ENCODE measurements around the gene GPR107.
"Not testable (repeated sequence)": the region's sequence is repeated elsewhere in the genome, so short reads cannot be mapped to it uniquely, and the experiment has no call there.

Gene GPR107

DNA sequence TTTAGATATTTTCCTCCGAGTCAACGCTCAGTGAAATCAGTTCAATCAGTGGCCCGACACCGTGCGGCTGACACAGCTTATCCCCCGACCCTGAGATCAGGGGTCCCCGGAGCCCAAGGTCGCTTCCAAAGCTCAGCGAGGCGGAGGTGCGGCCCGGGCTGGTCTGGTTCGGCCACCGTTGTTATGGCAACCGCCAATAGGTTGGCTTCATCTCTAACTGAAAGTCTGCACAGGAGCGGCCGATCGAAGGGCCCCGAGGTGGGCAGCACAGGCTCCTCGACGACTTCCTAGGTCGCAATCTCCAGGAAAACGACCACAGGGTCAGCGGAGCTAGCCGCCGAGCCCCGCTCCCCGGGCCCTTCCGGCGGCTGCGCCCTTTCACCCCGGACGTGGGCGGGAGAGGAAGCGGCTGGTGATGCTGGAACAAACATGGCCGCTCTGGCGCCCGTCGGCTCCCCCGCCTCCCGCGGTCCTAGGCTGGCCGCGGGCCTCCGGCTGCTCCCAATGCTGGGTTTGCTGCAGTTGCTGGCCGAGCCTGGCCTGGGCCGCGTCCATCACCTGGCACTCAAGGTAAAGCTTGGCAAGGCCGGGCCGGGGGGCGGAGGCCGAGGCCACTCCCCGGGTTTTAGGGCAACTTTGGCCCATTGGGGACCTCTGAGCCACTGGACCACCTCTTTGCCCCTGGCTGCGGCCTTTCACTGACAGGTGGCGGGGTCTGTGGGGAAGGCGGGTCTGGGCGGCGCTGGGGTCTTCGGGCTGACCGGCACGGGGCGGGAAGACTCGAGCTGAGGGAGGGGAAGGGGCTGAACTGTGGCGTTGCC is at the start of gene GPR107:
Gene GPR107, plus strand, starts transcription at position 403 of the 821 bp plus-strand sequence. Its CDS starts 27 bp downstream, at position 430.
- DNase-seq = peak; percentile 89

DNA sequence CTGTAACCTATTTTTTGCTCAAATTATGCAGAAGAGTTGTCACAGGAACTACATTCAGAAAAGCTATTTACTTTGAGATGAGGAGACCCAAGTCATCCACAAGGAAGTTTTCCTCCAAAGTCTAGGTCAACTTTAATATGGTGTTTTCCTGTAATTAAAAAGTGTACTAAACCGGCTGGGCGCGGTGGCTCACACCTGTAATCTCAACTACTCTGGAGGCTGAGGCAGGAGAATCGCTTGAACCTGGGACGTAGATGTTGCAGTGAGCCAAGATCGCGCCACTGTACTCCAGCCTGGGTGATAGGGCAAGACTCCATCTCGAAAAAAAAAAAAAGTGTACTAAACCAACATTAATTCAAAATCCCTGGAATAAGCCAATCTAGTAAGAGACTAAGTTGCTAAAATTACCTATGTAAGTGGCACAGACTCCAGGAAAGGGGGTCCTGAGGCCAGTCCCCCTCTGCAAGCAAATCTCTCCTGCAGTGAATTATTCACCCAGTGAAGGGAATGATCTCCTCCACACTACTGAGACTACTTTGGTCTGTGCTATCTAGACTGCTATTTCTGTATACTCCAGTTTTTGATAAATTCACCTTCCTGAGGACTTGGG is 49.7 kb upstream of the GPR107 start:
- DNase-seq = no peak

DNA sequence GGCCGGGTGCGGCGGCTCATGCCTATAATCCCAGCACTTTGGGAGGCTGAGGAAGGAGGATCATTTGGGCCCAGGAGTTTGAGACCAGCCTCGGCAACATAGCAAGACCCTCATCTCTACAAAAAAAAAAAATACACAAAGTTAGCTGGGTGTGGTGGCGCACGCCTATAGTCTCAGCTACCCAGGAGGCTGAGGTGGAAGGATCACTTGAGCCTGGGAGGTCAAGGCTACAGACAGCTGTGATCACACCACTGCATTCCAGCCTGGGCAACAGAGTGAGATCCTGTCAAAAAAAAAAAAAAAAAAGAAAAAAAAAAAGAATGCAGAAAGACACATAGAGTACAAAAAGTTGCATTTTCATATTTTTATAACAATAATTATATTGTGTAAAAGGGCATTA is 46.8 kb upstream of the GPR107 start:
- not testable (repeated sequence) for DNase-seq

DNA sequence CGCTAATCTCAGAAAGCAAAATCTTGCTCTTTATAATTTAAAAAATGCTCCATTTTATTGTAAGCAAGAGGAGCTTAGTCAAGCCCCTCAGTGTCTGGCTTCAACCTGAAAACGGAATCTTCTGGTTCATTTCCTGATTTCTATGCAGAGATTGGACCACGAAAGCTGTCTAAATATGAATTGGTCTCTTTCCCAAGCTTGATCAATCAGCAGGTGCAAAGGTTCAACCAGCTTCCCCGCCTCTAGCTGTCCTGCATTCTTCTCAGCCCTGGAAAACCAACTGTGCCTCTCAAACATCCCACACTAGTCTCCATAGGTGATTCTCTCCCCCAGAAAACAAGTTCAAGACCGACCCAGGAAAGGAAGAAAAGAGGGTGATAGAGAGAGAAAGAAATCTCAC is 45.2 kb upstream of the GPR107 start:
- DNase-seq = no peak

DNA sequence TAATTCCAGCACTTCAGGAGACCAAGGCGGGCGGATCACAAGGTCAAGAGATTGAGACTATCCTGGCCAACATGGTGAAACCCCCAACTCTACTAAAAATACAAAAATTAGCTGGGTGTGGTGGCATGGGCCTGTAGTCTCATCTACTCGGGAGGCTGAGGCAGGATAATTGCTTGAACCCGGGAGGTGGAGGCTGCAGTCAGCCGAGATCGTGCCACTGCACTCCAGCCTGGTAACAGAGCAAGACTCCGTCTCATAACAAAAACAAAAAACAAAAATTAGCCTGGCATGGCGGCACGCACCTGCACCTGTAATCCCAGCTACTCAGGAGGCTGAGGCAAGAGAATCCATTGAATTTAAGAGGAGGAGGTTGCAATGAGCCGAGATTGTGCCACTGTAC is 44.2 kb upstream of the GPR107 start:
- DNase-seq = not testable (repeated sequence)

DNA sequence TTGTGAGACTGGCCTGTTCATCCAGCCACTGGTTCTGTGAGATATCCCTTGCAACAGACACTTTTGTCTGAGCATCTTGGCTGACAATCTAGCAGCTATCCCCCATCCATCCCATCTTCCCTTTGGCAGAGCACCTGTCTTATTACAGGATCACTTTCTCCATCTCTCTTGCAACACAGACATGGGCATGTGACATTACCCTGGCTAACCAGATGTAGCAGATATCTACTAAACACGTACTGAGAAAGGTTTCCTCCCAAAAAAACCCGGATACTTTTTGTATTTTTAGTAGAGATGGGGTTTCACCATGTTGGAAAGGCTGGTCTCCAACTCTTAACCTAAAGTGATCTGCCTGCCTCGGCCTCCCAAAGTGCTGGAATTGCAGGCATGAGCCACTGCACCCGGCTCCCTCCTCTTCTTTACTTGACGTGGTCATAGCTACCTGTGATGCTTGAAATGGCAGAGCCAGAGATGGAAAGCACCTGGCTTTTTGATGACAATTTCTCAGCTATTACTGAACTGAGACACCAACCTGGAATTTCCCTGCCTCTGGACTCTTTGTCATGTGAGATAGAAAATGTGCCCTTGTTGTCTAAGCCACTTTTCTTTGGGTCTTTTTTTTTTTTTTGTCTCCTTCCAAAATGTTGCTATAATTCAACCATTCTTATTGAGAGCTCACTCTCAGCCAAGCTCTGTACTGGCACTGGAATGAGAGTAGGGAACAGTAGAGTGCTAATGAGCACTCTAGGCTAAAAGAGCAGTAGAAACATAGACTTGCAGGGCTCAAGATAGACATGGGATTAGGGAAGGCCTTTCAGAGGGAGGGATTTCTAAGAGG is 43.3 kb upstream of the GPR107 start:
- DNase-seq = no peak

DNA sequence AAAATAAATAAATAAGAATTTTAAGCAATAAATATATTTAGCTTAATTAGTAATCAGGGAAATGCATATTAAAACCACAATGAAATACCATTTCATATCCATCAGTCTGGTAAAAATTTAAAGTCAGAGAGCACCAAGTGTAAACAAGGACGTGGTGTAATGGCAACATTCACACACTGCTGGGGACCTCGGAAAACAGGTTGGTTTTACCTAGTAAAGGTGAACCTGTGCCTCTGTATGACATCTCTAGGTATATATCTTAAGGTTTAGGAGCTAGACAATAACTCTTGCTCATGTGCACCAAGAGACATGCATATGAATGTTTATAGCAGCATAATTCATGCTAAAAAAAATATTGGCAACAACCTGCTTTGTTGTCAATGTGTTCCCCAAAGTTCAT is 40.4 kb upstream of the GPR107 start:
- no peak for DNase-seq

DNA sequence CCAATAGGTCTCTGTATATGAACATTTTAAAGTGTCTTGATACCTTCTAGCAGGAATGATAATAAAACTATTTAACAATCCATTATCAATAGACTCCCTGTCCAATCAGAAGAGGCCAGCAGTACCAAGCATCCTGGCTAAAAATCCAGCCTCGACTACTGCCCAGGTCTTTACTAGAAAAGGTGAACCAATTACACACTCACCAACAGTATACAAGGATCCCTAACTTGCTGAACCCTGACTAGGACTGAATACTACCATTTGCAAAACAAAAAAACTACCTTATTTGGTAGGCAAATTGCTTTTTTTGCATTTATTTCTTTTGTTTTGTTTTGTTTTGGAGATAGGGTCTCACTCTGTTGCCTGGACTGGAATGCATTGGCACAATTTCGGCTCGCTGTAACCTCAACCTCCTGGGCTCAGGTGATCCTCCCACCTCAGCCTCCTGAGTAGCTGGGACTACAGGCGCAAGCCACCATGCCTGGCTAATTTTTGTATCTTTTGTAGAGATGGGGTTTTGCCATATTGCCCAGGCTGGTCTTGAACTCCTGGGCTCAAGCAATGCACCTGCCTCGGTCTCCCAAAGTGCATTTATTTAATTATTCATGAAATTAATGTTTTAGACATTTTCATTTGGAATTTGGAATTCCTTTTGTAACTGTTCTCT is 38.2 kb upstream of the GPR107 start:
- no peak for DNase-seq

DNA sequence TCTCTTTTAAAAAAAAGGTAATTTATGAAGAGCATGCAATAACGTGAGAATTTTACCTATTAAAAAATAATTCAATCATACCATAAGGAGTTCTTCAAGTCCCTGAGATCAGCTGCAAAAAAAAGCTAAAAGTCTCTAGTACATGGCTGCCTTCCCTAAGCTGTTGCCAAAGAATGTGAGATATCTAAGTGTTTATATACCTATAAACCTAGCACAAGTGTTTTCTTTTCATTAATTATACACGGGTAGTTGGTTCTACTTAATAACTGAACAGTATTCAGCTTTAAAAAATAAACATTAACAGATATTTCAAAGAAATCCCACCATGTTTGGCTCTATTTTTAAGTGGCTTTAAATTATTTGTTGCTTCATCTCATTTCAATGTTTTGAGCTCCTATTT is 36.6 kb upstream of the GPR107 start:
- no peak for DNase-seq

DNA sequence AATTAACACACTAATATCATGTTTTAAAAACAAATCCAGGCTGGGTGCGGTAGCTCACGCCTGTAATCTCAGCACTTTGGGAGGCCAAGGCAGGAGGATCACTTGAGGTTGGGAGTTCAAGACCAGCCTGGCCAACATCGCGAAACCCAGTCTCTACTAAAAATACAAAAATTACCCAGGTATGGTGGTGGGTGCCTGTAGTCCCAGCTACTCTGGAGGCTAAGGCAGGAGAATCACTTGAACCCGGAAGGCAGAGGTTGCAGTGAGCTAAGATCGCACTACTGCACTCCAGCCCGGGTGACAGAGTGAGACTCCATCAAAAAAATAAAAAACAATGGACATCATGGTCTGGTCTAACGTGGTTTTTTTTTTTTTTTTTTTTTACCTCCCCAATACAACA is 36.2 kb upstream of the GPR107 start:
- not testable (repeated sequence) for DNase-seq

DNA sequence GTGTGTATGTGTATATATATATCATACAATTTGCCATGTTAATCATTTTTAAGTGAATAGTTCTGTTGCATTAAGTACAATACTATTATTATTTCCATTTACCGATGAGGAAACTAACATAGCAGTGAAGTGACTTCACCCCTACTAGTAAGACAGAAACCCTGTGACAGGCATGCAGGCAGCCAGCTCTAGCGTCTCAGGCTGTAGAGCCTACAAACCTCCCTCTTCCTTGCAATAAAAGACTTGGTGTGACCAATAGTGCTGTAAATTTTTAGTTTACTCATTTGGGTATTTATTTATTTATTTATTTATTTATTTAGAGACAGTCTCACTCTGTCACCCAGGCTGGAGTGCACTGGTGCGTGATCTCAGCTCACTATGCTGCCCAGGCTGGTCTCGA is 35.4 kb upstream of the GPR107 start:
- no peak for DNase-seq

DNA sequence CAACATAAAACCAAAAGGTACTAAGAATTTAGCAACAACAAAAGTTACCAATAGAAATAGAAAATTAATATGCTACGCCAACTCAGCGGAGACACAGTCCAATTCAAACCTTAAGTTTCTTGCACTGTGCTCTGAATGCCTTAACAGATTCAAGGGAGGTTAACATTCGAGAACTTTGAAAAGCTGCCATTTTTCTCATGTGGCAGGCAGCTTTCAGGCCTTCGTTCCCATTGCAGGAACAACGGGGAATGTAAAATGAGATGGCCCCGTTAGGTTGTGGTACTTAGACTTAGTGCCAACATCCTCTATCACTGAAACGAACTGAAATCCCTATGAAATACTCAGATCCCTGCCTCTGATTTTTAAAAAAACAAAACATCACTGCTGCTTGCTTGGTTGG is 33.1 kb upstream of the GPR107 start:
- no peak for DNase-seq

DNA sequence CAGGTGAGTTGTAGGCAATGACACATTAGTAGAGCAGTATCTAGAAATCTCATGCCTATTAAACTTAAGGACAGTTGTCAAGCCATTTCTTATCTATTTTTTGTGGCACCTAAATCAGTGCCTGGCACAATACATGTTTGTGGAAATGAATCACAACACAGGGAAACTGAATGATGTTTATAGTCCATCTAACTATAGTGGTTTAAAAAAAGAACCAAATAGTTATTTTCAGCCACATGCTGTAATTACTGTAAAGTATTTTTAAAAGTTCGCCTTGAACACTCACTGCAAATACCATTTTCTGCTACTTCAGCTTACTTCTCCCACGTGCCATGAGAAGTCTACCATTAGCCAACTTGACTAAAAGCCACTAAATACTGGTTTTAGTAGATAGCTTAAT is 32.6 kb upstream of the GPR107 start:
- no peak for DNase-seq

DNA sequence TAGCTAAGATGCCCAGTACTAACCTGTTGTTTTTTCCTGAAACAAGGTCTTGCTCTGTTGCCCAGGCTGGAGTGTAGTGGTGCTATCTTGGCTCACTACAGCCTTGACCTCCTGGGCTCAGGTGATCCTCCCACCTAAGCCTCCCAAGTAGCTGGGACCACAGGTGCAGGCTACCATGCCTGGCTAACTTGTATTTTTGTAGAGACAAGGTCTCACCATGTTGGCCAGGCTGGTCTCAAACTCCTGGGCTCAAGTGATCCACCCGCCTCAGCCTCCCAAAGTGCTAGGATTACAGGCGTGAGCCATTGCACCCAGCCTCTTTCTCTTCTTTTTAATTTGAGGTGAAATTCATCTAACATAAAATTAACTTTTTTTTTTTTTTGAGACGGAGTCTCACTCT is 31.9 kb upstream of the GPR107 start:
- DNase-seq = not testable (repeated sequence)

DNA sequence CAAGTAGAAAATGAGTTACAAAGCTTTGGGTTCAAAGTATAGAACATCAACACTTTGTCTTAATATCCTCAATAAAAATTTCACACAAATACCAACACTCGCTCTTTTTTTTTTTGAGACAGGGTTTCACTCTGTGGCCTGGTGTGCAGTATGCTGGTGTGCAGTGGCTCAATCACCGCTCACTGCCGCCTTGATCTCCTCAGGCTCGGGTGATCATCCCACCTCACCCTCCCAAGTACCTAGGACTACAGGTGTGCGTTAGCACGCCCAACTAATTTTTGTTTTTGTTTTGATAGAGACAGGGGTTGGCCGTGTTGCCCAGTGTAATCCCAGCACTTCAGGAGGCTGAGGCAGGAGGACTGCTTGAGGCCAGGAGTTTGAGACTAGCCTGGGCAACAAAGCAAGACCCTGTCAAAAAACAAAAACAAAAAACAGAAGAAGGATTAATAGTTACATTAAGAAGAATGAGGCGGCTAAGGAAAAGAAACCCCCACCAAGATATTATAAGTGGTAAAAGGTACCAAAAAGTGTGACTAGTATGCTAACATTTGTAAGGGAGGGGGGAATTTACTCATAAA is 31.1 kb upstream of the GPR107 start:
- no peak for DNase-seq

DNA sequence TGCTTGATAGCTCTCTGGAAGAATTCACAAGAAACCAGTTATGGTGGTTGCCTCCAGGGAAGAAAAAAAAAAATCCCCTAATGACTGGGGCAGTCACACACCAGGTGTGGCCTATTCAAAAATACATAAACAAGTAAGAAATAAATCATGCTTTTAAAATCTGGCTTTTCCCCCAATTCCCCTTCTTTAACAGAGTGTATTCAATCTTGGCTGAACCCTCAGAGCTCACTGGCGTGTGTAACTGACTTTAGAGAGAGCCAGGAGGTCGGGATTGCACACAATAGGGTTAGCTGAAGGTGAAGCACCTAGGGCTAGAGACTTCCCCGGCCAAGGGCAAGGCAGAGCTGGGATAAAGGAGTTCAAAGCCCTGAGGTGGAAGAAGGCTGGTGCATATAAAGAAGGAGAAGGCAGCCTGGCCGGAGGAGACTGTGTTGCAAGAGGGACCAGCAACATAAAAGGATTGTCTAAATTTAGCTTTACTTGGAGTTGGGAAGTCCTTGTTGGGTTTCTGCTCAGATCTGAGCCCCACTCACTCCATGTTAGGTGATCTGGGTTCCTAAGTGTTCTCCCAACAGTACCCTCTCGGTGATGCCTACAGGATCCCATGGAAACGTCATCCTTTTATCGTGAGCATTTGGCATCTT is 30.4 kb upstream of the GPR107 start:
- no peak for DNase-seq

DNA sequence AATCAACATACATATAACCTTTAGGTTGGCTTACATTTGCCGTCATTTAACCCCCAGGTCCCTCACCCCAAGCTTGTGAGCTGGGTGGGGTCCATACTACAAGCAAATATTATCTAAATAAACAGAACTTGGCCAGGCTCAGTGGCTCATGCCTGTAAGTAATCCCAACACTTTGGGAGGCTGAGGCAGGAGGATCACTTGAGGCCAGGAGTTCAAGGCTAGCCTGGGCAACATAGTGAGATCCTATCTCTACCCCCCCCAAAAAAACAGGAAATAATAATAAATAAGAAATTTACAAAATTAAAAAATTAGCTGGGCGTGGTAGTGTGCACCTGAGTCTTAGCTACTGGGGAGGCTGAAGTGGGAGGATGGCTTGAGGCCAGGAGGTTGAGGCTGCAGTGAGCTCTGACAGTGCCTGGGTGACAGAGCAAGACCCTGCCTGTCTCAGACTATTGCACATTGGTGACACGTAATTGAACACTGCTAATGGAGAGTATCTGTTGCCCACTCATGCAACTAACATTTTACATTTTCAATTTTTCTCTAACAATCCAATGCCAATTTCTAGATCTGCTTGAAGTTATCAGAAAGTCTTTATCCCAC is 29.6 kb upstream of the GPR107 start:
- no peak for DNase-seq

DNA sequence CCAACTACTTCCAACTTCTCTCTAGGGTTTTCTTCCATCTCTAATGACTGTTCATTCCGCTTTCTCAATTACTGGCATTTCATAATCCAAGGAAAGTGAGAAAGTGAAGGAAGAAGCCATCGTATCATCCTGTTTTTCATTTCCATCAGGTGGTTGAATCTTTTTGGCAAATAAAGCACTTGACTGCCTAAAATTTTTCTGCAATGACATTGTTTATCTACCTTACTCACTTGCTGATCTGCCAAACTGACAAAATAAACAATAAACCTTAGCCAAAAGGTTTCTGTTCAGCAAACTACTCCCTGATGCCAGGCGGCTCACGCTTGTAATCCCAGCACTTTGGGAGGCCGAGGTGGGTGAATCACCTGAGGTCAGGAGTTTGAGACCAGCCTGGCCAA is 29.1 kb upstream of the GPR107 start:
- DNase-seq = no peak

DNA sequence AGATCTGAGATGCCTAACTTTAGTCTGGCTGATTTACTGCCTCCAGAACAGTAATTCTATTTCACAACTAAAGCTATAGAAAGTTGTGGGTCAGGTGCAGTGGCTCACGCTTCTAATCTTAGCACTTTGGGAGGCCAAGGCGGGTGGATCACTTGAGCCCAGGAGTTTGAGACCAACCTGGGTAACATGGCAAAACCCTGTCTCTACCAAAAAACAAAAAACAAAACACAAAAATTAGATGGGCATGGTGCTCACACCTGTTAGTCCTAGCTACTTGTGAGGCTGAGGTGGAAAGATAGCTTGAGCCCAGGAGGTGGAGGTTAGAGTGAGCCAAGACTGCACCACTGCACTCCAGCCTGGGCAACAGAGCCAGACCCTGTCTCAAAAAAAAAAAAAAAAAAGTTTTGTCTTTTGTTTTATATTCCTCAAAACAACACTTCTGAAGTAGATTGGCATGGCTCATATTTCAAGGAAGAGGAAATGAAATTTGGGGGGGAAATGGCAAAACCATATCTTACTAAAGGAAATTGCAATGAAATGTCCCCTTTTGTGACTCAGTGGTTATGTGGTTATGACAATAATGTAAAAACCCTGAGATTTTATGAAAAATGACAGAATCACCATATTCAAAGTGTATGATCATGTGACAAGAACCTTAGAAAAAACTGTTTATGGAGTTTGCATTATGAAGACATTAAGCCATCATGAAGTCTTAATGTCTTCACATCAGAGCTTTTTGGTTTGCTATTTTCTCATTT is 26.9 kb upstream of the GPR107 start:
- no peak for DNase-seq

DNA sequence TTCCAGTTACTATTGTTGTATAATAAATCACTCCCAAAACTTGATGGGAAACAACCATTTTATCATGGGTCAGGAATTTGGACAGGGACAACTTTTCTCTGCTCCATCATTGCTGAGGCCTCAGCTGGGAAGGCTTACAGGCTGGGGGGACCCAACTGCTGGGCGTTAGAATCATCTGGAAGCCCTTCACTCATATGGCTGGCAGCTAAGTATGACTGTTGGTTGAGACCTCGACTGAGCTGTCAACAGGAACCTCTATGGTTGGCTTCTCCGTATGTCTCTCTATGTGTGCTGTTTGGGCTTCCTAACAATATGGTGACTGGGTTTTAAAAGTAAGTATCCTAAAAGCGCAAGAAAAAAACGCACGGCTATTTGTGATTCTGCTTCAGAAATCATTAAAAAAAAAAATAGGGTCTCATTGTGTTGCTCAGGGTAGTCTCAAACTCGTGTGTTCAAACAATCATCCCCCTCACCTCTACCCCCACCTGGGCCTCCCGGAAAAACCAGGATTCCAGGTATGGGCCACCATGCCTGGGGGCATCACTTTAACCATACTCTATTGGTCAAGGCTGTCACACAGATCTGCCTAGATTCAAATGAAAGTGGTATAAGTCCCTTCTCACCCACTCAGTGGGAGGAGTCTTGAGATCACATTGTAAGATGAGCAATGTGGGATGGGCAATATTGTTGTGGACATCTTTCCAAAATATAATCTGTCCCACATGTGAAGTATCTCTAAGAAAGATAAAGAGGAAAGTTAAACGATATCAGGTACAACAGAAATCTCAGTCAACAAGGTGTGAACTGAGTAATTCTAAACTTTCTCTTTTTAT is 26.0 kb upstream of the GPR107 start:
- DNase-seq = no peak

Measured in femur (tissue), 1 donor.